Skin epidermis (tissue), 12 donors: ENCODE results near the gene PARP12.
"Not testable (repeated sequence)": the region's sequence is repeated elsewhere in the genome, so short reads cannot be mapped to it uniquely, and the experiment has no call there.

Experiments
- H3K27ac ChIP-seq, 21 experiments: fragments of 200-600 bp; sonication (generic) in 11 of 21; one replicate each; pipeline ENCODE4 v1.5.0; 2020; ENCODE audit warnings: mild to moderate bottlenecking in 3 of 21, inconsistent platforms in 2 of 21, moderate library complexity in 2 of 21
- H3K4me3 ChIP-seq, 7 experiments: fragments of 200-600 bp; sonication (generic) in 2 of 7; one replicate each; pipeline ENCODE4 v1.5.0; 2020; ENCODE audit warnings: inconsistent platforms in 2 of 7, mild to moderate bottlenecking in 2 of 7, moderate library complexity in 1 of 7

PARP12 gene, protein sequence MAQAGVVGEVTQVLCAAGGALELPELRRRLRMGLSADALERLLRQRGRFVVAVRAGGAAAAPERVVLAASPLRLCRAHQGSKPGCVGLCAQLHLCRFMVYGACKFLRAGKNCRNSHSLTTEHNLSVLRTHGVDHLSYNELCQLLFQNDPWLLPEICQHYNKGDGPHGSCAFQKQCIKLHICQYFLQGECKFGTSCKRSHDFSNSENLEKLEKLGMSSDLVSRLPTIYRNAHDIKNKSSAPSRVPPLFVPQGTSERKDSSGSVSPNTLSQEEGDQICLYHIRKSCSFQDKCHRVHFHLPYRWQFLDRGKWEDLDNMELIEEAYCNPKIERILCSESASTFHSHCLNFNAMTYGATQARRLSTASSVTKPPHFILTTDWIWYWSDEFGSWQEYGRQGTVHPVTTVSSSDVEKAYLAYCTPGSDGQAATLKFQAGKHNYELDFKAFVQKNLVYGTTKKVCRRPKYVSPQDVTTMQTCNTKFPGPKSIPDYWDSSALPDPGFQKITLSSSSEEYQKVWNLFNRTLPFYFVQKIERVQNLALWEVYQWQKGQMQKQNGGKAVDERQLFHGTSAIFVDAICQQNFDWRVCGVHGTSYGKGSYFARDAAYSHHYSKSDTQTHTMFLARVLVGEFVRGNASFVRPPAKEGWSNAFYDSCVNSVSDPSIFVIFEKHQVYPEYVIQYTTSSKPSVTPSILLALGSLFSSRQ

DNA sequence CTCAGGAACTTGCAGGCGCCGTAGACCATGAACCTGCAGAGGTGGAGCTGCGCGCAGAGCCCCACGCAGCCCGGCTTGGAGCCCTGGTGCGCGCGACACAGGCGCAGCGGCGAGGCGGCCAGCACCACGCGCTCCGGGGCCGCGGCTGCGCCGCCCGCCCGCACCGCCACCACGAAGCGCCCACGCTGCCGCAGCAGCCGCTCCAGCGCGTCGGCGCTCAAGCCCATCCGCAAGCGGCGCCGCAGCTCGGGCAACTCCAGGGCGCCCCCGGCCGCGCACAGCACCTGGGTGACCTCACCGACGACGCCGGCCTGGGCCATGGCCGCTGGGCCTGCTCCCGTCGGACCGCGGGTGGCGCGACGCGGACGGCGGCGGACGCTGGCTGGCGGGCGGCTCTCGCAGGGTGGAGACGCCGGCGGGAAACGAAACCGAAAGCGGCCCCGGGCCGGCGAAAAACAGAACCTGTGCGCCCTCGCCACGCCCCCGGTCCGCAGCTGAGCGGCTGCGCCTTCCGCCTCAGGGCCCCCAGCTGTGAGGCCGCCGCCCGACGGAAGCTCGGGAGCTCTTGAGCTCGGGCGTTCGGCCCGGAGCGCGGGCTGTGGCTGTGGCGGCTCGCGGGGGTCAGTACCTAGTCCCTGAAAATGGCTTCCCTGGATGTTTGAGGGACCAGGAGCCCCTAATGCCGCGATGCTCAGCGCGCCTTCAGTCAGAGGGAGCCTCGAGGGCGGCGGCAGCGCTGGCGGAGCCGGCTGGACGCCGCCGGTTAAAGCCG is at the start of gene PARP12:
Gene PARP12, minus strand, starts transcription at position 424 of the 772 bp plus-strand sequence. Its CDS starts 104 bp downstream, at position 320.
- H3K4me3 ChIP-seq = peak within 1 kb of the TSS; percentile 45 to 90 (median 73)
- peak within 1 kb of the TSS; percentile 79 to 97 (median 93) for H3K27ac ChIP-seq

- H3K4me3 ChIP-seq, H3K27ac ChIP-seq: not testable (repeated sequence)
Observed at GRCh38 chr7:140108777-140109176, 46.0 kb upstream of the PARP12 start.

- H3K4me3 ChIP-seq = no peak overlapping the region
Observed at GRCh38 chr7:140096459-140096858, 33.7 kb upstream of the PARP12 start.

DNA sequence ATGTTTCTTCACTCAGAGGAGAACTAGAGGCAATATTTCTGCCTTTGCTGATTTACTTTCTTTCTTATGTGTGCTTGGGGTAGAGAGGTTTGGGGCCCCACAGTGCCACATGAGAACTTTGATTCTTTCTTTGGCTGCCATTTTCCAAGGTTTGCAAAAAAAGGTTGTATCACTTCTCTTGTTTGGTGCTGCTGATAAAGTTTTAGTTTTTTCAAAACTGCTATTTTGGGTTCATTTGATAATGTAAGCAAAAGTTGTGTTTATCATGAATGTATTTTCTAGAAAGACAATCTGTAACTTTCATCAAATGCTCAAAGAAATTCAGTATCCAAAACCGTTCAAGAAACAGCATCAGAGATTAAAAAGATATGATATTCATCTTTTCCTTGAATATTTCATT is 30.6 kb upstream of the PARP12 start:
- no peak overlapping the region for H3K27ac ChIP-seq
- H3K4me3 ChIP-seq = no peak overlapping the region

More at GRCh38 chr7:140096459-140096858, 33.7 kb upstream of the PARP12 start:
- H3K27ac ChIP-seq = no peak overlapping the region

GRCh38 chr7:140085447-140085846 is 22.7 kb upstream of the PARP12 start:
- Histone ChIP-seq H3K4me3 (no peak overlapping the region), H3K27ac (peak overlapping the region in 3 of 21 experiments; percentile 2 to 35 (median 5))

DNA sequence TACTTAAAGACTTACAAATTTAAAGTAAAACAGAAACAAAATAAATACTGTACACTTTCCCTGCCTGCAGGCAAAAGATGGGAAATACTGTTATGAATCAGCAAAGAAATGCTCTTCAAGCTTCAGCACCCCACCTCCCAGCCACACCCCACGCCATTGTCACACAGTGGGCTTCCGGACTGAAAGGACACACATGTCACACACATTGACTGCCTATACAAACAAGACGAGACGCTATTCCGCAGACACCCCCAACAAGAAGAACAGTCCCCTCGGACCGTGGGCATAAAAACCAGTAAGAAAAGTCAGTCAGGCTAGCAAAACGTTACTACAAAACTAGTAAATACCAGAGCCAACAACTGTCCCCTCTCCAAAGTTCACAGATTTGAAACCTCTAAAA is 22.2 kb upstream of the PARP12 start:
- Histone ChIP-seq H3K4me3 (no peak overlapping the region), H3K27ac (peak overlapping the region in 3 of 21 experiments; percentile 2 to 35 (median 5))

- H3K27ac ChIP-seq = peak overlapping the region in 1 of 21 experiments; percentile 11
- no peak overlapping the region for H3K4me3 ChIP-seq
Observed at GRCh38 chr7:140084142-140084655, 21.4 kb upstream of the PARP12 start.

- H3K4me3 ChIP-seq = no peak overlapping the region
- H3K27ac ChIP-seq = no peak overlapping the region
Observed at GRCh38 chr7:140082770-140083169, 20.0 kb upstream of the PARP12 start.

DNA sequence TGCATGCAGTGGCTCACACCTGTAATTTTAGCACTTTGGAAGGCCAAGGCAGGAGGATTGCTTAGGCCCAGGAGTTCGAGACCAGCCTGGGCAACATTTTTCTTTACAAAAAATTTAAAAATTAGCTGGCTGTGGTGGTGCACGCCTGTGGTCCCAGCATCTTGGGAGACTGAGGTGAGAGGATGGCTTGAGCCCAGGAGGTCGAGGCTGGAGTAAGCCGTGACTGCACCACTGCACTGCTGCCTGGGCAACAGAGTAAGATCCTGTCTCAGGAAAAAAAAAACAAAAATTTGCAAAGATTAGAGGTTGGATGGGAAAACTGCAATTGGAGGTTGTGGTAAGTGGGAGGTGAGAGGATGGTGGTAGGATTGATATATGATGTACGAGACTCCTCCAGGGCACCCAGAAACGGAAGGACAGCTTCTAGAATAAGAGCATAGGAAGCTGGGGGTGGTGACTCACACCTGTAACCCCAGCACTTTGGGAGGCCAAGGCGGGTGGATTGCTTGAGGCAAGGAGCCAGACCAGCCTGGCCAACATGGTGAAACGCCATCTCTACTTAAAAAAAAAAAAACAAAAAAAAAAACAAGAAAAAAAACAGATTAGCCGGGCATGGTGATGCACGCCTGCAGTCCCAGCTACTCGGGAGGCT is 19.1 kb upstream of the PARP12 start:
- Histone ChIP-seq H3K4me3 (no peak overlapping the region), H3K27ac (no peak overlapping the region)

GRCh38 chr7:140080919-140081318 is 18.2 kb upstream of the PARP12 start:
- no peak overlapping the region for H3K4me3 ChIP-seq
- H3K27ac ChIP-seq = no peak overlapping the region

DNA sequence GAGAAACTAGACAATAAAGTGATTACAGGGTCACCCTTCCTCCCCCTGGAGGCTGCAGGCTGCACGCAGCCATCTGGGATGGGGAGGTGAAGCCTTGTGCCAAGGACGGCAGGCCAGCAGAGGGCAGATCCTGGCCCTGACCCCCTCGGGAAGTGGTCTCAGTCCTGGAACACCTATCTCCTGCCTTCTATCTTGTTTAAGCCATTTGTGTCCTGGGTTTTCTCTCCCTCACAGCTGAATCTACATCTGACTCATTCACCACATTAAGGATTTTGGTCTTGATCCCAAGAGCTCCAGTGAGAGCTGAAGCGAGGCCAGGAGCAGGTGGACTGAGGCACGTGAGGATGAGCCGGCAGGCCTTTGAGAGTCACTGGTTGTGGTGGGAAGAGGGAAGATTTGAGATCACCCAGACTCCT is 16.4 kb upstream of the PARP12 start:
- no peak overlapping the region for H3K4me3 ChIP-seq
- no peak overlapping the region for H3K27ac ChIP-seq

DNA sequence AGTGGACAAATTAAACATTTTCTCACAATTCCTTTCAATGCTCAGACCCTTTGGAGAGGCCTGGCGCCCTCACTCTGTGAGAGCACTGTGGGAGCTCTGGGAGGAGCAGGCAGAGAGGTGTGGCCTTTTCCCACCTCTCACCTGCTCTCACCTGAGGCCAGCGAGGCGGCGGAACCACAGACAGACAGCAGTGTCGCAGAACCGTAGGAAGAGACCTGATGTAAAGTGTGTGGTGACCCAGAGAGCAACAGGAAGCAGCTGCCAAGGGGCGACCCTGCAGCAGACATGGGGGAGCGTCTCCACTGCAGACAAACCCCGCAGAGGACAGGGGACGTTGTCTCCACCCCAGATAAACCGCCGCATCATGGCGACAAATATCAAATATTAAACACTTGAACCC is 15.6 kb upstream of the PARP12 start:
- no peak overlapping the region for H3K4me3 ChIP-seq
- H3K27ac ChIP-seq = no peak overlapping the region

- no peak overlapping the region for H3K4me3 ChIP-seq
- H3K27ac ChIP-seq = no peak overlapping the region
Observed at GRCh38 chr7:140074780-140075179, 12.0 kb upstream of the PARP12 start.

DNA sequence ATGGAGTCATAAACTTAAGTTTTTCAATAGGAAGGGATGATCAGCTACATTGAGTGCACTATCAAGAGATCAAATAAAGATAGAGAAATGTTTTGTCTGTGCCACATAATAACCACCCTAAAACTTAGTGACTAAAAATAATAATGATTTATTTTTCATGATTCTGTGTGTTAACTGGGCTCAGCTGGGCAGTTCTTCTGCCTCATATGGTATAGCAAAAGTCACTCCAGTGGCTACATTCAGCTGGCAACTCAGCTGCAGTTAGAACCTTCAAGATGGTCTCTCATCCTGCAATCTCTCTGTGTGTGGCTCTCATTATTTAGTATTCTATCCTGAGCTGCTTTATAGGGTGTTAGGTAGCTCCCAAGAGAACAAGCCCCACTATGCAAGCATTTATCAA is 7.8 kb upstream of the PARP12 start:
- Histone ChIP-seq H3K27ac (no peak overlapping the region), H3K4me3 (no peak overlapping the region)

DNA sequence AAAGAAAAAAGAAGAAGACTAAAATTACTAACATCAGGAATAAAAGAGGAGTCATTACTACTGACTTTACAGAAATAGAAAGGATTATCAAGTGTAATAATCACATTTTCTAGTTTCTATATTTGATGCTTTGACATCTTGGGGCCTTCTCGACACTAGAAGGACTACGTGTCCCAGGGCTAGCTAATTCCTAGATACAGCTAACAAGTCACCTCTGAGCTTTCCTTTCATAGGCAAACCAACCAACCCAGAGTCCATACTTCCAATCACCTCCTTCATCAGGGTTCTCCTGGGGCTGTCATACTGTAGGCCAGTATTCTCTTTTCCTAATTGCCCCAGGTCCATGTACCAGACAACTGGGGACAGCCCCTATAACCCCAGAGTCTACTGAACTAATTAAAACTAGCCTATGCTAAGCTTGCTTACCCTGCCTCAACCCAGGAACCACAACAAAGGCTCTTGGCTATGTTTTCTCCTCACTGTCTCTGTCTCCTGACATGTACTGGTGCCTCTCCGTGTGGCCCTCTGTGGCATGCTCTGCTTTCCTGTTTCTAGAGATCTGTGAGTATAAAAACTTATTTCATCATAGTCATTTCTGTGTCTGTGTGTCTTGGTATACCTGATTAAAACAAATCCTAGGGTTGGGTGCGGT is 6.7 kb upstream of the PARP12 start:
- Histone ChIP-seq H3K27ac (no peak overlapping the region), H3K4me3 (no peak overlapping the region)

- H3K27ac ChIP-seq = no peak overlapping the region
- no peak overlapping the region for H3K4me3 ChIP-seq
Observed at GRCh38 chr7:140068033-140068432, 5.3 kb upstream of the PARP12 start.

DNA sequence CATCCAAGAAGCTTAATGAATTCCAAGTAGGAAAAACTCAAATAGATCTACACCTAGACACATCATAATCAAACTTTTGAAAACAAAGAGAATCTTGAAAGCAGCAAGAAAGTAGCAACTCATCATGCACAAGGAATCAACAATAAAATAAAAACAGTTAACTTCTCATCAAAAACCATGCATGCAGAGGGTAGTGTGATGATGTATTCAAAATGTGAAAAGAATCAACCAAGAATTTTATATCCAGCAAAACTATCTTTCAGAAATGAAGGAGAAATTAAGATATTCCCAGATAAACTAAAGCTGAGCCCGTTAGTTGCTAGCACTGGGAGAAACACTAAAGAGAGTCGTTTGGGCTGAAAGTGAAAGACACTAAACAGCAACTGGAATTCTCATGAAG is 4.3 kb upstream of the PARP12 start:
- no peak overlapping the region for H3K27ac ChIP-seq
- H3K4me3 ChIP-seq = no peak overlapping the region

GRCh38 chr7:140062118-140062527 is 628 bp downstream of the PARP12 start:
- H3K27ac ChIP-seq = peak overlapping the region; percentile 79 to 97 (median 93)
- peak overlapping the region; percentile 45 to 90 (median 73) for H3K4me3 ChIP-seq

GRCh38 chr7:140061607-140061930 is 1.2 kb downstream of the PARP12 start:
- peak overlapping the region; percentile 45 to 90 (median 73) for H3K4me3 ChIP-seq

More at GRCh38 chr7:140061607-140061930, 1.2 kb downstream of the PARP12 start:
- peak overlapping the region in 20 of 21 experiments; percentile 79 to 97 (median 94) for H3K27ac ChIP-seq
